HK-2 (cell line): Measurements from ENCODE around the gene DHX38.

Source experiments
- DNase-seq: peaks from one replicate; pipeline ENCODE4 v3.0.0-alpha.2; 2018; ENCODE audit not compliant: unreplicated experiment

The DHX38 gene

GRCh38 chr16:72083778-72084404 is 9.8 kb upstream of the DHX38 start:
- DNase-seq, result no peak

- no peak for DNase-seq
Measured at GRCh38 chr16:72084445-72084844, 9.2 kb upstream of the DHX38 start.

GRCh38 chr16:72085002-72085401 is 8.6 kb upstream of the DHX38 start:
- no peak for DNase-seq

DNA sequence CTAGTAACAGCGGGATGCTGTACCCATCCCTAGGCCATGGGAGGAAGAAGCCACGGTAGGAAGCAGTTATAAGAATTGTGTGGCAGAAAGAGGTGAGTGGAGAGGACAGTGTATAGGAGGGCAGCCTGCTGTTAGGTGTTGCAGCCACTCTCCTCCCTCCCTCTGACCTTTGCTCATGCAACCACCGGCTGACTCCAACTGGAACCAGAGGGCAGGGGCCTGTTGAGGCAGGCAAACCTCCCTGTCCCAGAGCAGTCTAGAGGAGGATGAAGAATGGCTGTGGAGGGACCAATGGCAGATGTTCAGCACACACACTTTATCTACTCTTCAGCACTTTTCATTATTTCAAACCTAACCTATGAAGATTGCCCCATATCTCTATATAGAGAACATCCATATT is 2.4 kb upstream of the DHX38 start:
- no peak for DNase-seq

DNA sequence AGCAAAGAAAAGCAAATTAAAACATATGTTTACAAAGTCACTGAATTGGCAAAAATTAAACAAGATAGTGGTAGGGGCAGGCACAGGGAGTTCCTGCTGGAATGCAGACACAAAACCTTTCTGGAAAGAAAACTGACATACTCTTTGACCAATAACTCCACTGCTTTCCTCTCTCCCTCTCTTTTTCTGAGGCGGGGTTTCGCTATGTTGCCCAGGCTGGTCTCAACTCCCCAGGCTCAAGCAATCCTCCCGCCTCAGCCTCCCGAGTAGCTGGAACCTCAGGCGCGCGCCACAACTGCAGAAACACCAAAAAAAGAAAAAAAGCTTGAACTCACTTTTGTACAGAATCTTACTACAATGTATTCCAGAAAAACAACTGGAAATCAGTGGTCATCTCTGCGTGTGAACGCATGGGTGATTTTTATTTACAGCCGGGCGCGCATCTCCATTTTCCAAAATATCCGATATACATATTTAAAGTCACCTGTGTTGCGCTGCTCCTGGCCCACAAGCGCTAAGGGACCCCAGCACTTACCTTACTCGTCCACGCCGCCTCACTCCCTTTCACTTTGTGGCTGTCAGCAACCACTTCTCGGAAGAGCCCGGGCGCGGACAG is 707 bp upstream of the DHX38 start:
- peak; percentile 31 for DNase-seq

DNA sequence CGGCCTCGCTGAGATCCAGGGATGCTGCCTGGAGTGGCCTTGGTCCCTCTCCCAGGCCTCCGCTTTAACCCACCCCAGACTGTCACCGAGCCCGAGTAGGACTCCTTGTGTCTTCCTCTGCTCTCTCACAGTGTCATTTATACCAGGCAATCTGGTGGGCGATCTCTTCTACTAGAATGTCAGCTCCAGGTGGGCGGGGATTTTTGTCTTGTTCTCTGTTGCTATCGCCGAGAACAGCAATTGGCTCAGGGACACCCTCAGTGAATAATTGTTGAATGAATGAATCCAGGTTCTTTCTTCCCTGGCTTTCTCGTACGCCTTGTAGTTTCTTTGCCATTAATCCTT is 591 bp downstream of the DHX38 start:
- DNase-seq, result no peak

DNA sequence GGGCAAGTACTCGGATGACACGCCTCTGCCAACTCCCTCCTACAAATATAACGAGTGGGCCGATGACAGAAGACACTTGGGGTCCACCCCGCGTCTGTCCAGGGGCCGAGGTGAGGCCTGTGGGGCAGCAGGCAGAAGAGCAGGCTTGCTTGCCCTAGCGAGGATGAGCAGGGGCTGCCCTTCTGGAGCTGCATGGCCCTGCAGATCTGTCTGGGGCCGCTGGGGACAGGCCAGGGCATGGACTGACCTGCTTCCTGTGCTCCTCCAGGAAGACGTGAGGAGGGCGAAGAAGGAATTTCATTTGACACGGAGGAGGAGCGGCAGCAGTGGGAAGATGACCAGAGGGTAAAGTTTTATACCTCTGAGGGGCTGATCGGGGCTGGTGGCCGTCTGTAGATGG is 5.3 kb downstream of the DHX38 start:
- DNase-seq, result no peak

DNA sequence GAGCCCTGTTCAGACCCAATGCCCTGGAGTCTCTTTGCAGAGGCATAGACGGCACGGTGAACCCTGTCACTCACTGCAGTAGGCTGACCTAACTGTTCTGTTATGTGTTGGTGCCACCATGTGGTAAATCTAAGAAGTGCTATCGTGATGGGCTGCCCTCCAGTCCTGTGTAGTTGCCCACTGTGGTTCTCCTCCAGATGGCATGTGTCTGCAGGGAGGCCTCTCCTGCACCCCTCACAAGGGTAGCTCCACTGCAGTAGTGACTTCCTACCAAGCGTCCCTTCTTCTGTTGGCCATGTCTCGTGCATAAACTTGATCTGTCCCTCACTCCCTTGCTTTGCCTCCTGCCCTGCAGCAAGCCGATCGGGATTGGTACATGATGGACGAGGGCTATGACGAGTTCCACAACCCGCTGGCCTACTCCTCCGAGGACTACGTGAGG is 5.8 kb downstream of the DHX38 start:
- peak; percentile 42 for DNase-seq

DNA sequence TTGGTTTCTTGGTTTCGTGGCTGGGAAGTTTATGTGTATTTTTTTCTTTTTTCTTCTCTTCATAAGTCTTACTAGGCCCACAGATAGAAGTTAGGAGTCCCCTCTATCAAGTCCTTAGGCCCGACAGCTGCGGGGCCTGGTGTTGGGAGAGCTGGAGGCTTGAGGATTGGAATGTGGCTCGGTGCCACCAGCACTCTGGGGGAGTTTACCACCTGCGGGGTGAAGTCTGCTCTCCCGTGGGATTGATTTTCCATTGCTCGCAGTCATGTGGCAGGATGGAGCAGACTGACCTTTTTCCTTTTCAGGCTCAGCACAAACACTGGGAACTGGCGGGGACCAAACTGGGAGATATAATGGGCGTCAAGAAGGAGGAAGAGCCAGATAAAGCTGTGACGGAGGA is 7.5 kb downstream of the DHX38 start:
- no peak for DNase-seq

- DNase-seq, result no peak
Measured at GRCh38 chr16:72104905-72105304, 11.3 kb downstream of the DHX38 start.

- DNase-seq, result no peak
Measured at GRCh38 chr16:72105978-72106377, 12.3 kb downstream of the DHX38 start.

DNA sequence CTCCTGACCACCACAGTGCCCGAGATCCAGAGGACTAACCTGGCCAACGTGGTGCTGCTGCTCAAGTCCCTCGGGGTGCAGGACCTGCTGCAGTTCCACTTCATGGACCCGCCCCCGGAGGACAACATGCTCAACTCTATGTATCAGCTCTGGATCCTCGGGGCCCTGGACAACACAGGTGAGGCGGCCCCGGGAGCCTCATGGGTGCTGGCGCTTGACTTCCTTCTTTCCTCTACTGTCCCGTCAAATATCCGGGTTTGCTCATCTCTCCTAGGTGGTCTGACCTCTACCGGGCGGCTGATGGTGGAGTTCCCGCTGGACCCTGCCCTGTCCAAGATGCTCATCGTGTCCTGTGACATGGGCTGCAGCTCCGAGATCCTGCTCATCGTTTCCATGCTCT is 13.7 kb downstream of the DHX38 start:
- no peak for DNase-seq

- no peak for DNase-seq
Measured at GRCh38 chr16:72108353-72109102, 14.9 kb downstream of the DHX38 start.

DNA sequence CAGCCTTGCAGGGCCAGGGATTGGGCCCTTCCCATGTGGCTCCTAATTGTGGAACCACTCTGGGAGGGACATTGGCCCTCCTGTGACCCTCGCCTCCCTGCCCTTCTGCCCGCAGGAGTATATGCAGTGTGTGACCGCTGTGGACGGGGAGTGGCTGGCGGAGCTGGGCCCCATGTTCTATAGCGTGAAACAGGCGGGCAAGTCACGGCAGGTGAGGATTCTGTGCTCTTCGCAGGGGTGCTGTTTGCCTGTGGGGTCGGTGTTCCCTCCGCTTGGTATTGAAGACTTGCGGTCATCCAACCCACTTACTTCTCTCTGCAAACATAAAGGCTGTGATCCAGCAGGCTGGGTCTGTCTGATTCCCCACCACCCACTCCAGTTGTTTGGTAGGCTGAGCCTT is 15.7 kb downstream of the DHX38 start:
- DNase-seq, result no peak

GRCh38 chr16:72109966-72110530 is 16.4 kb downstream of the DHX38 start:
- no peak for DNase-seq

DNA sequence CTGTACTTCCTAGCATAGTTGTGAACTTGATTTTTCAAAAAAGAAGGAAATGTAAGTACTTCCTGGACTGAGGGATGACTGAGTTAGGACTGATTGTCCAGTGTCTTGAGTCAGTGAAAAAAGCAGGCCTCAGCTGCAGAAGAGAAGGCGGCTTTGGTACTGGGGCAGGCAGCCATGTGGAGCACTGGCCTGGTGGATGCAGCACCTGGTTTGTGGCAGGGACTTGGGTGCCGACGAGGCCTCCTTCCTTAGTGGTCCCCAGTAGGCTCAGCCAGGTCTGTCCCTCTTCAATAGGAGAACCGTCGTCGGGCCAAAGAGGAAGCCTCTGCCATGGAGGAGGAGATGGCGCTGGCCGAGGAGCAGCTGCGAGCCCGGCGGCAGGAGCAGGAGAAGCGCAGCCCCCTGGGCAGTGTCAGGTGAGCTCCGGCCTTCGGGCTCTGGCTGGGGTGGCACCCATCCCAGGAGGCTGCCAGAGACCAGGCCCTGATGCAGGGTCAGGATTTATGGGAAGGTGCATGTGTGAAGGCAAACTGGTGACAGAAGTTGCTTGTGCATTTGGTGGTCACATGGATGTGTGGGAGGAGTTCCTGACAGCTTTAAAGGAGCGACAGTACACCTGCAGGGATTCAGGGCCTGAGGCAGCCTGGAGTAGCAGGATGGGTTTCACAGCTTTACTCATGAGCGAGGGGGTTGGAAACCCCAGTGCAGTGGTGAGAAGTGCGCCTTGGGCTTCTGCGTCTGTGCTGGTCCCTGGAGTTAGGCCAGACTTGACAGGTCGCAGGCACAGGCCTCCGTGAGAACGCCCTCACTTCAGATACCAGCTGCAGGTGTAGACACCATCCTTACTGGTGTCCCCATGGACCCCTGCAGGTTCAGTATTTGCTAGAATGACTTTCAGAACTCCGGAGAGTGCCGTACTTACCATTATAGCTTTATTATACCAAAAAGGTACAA is 17.3 kb downstream of the DHX38 start:
- DNase-seq, result no peak

DNA sequence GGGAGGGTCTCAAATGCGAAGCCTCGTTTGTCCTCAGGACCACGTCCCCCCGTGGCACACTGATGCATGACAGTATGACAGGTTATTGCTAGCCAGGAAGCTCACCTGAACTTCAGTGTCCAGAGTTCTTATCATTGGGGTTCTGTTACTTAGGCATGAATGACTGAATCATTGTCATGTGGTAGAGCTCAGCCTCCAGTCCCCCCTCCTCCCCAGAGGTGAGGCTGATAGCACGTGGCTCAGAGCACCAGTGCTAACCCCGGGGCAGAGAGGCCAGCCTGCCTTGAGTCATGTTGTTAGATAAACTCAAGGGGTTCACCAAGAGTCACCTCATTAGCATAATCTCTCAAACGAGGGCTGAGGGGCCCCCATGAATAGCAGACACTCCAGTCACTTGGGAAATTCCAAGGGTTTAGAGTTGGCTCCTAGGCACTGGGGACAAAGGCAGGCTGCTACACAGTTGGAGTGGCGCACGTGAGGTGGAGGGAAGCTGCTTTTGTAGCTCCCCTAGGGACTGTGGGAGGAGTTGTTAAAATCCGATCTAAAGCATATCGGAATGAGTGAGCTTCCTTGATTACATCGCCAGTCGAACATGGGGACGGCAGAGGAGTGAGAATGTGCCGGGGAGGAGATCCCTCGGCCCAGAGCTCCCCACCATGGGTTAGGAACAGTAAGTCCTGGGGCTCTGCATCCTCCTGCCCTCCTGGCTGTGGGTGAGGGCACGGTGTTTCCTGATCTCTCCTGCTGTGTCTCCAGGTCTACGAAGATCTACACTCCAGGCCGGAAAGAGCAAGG is 18.2 kb downstream of the DHX38 start:
- DNase-seq, result peak; percentile 37

DNA sequence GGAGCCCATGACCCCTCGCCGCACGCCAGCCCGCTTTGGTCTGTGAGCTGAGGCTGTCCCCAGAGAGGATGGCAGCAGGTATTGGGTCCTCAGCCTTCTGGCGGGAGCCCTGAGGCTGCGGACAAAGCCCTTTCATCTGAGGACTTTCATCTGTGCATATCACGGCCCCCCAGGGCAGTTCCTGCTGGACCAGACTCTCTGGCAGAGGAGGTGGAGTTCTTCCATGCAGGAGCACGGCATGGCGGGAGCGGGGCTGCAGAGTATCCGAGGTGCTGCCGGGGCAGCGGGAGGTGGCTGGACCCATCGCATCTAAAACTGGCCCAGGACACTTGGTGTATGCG is 18.8 kb downstream of the DHX38 start:
- no peak for DNase-seq

- DNase-seq, result no peak
Measured at GRCh38 chr16:72112906-72113615, 19.4 kb downstream of the DHX38 start.

GRCh38 chr16:72113616-72113945 is 19.9 kb downstream of the DHX38 start:
- no peak for DNase-seq

- DNase-seq, result no peak
Measured at GRCh38 chr16:72120026-72120425, 26.4 kb downstream of the DHX38 start.
